Loucy (cell line): ENCODE data around the gene CRB2.

ENCODE experiments used
- H2AFZ ChIP-seq: fragments of 200-600 bp; sonication (generic); 2 replicates; pipeline ENCODE4 v1.6.0; 2016; ENCODE audit warnings: antibody characterized with exemption, mild to moderate bottlenecking, low read length, moderate library complexity
- H3F3A ChIP-seq: fragments of 200-600 bp; 2 replicates; pipeline ENCODE4 v1.6.0; 2016; ENCODE audit warnings: antibody characterized with exemption, low read depth, mild to moderate bottlenecking
- H3K27me3 ChIP-seq: fragments of 200-600 bp; sonication (generic); 2 replicates; pipeline ENCODE4 v1.6.1; 2014; ENCODE audit warnings: low read length, mild to moderate bottlenecking; ENCODE audit not compliant: insufficient read depth, poor library complexity, severe bottlenecking
- H3K36me3 ChIP-seq: fragments of 200-600 bp; sonication (generic); 2 replicates; pipeline ENCODE4 v1.6.1; 2016; ENCODE audit warnings: low read length; ENCODE audit not compliant: insufficient read depth
- H3K4me1 ChIP-seq: fragments of 200-600 bp; sonication (generic); 2 replicates; pipeline ENCODE4 v1.5.1; 2014; ENCODE audit warnings: low read length, mild to moderate bottlenecking; ENCODE audit not compliant: insufficient read depth, poor library complexity, severe bottlenecking
- H3K4me2 ChIP-seq: fragments of 200-600 bp; sonication (generic); 2 replicates; pipeline ENCODE4 v1.6.0; 2014; ENCODE audit warnings: antibody characterized with exemption, low read length, low read depth, mild to moderate bottlenecking; ENCODE audit not compliant: poor library complexity, severe bottlenecking
- H3K4me3 ChIP-seq: fragments of 200-600 bp; sonication (generic); 2 replicates; pipeline ENCODE4 v1.5.1; 2014; ENCODE audit warnings: low read length, mild to moderate bottlenecking, mixed read lengths; ENCODE audit not compliant: poor library complexity, severe bottlenecking
- H3K79me2 ChIP-seq: fragments of 200-600 bp; sonication (generic); 2 replicates; pipeline ENCODE4 v1.6.1; 2014; ENCODE audit warnings: low read length; ENCODE audit not compliant: insufficient read depth
- H3K9ac ChIP-seq: fragments of 200-600 bp; sonication (generic); 2 replicates; pipeline ENCODE4 v1.6.0; 2014; ENCODE audit warnings: mild to moderate bottlenecking, low read depth, low read length, moderate library complexity; ENCODE audit not compliant: poor library complexity, severe bottlenecking
- H3K9me2 ChIP-seq: fragments of 200-600 bp; sonication (generic); replicated peaks from 2 replicates; pipeline ENCODE4 v1.6.1; 2016; ENCODE audit warnings: low read depth, low read length, mixed read lengths
- H3K9me3 ChIP-seq: fragments of 200-600 bp; sonication (generic); 2 replicates; pipeline ENCODE4 v1.6.1; 2014; ENCODE audit warnings: mild to moderate bottlenecking, antibody characterized with exemption, low read length, low read depth; ENCODE audit not compliant: insufficient read depth
- H4K20me1 ChIP-seq: fragments of 200-600 bp; sonication (generic); 2 replicates; pipeline ENCODE4 v1.6.0; 2014; ENCODE audit warnings: antibody characterized with exemption, low read length, mild to moderate bottlenecking; ENCODE audit not compliant: insufficient read depth, poor library complexity, severe bottlenecking
- CTCF ChIP-seq: fragments of 200-600 bp; sonication (generic); conservative IDR thresholded peaks from 2 replicates; pipeline ENCODE4 v1.5.1; 2014; ENCODE audit warnings: mild to moderate bottlenecking, antibody characterized with exemption, low read length
- EZH2phosphoT487 ChIP-seq: fragments of 200-600 bp; IDR thresholded peaks from 2 replicates; pipeline ENCODE4 v1.6.1; 2018; ENCODE audit warnings: antibody characterized with exemption, mild to moderate bottlenecking, moderate library complexity, borderline replicate concordance

CRB2 gene

GRCh38 chr9:123376218-123377071, 20.4 kb downstream of the CRB2 start:
- Histone ChIP-seq H2AFZ (peak overlapping the region; percentile 56; the same call in 1 of the 2 replicates), H3K9ac (peak overlapping the region; percentile 72), H3K9me2 (no peaks in the 10 kb centered on the region), H3K27me3 (no peaks in the 10 kb centered on the region), H3K9me3 (no peaks in the 10 kb centered on the region), H3F3A (no peaks in the 10 kb centered on the region), H3K79me2 (no peaks in the 10 kb centered on the region), H3K4me1 (peaks cover 43% of the 10 kb centered on the region), H3K36me3 (no peaks in the 10 kb centered on the region), H4K20me1 (no peaks in the 10 kb centered on the region), H3K4me2 (peak overlapping the region; percentile 78), H3K4me3 (peak overlapping the region; percentile 64)
- TF ChIP-seq CTCF (no peak), EZH2phosphoT487 (no peak)

GRCh38 chr9:123377211-123377971, 21.4 kb downstream of the CRB2 start:
- H4K20me1 ChIP-seq, result no peaks in the 10 kb centered on the region
- no peak for TF ChIP-seq CTCF
- TF ChIP-seq EZH2phosphoT487, result no peak
- no peaks in the 10 kb centered on the region for H3K36me3 ChIP-seq
- H3F3A ChIP-seq, result no peaks in the 10 kb centered on the region
- no peaks in the 10 kb centered on the region for H3K79me2 ChIP-seq
- H3K4me1 ChIP-seq, result peaks cover 43% of the 10 kb centered on the region
- peak overlapping the region; percentile 72 for H3K9ac ChIP-seq
- no peaks in the 10 kb centered on the region for H3K9me3 ChIP-seq
- H2AFZ ChIP-seq, result no peak overlapping the region
- no peaks in the 10 kb centered on the region for H3K27me3 ChIP-seq
- no peaks in the 10 kb centered on the region for H3K9me2 ChIP-seq
- peak overlapping the region; percentile 64 for H3K4me3 ChIP-seq
- peak overlapping the region; percentile 78 for H3K4me2 ChIP-seq

- no peaks in the 10 kb centered on the region for H3K9me2 ChIP-seq
- TF ChIP-seq EZH2phosphoT487, result no peak
- TF ChIP-seq CTCF, result no peak
- H3K27me3 ChIP-seq, result no peaks in the 10 kb centered on the region
- peak overlapping the region; percentile 72 for H3K9ac ChIP-seq
- no peaks in the 10 kb centered on the region for H3K36me3 ChIP-seq
- peak overlapping the region; percentile 21 for H3K4me2 ChIP-seq
- H3F3A ChIP-seq, result no peaks in the 10 kb centered on the region
- no peaks in the 10 kb centered on the region for H3K9me3 ChIP-seq
- H3K4me1 ChIP-seq, result peaks cover 43% of the 10 kb centered on the region
- H3K79me2 ChIP-seq, result no peaks in the 10 kb centered on the region
- no peak overlapping the region for H3K4me3 ChIP-seq
- no peaks in the 10 kb centered on the region for H4K20me1 ChIP-seq
- H2AFZ ChIP-seq, result no peak overlapping the region
Measured at GRCh38 chr9:123378025-123378424, 22.0 kb downstream of the CRB2 start.
